Stimulated activated CD8-positive, alpha-beta memory T cell treated with anti-CD3 and anti-CD28 coated beads, Interleukin-2, amount 100 ng/mL, for 1 hour (primary cell): ENCODE data around the gene RNASE8.
A peak's percentile ranks its signal among the peaks of the same experiment; 100 is the strongest.

Source experiments
- DNase-seq, 2 donors: peaks; one replicate each; pipeline ENCODE4 v3.0.0-alpha.2; 2020; ENCODE audit warnings: low read depth in 2 of 2

The RNASE8 gene

DNA sequence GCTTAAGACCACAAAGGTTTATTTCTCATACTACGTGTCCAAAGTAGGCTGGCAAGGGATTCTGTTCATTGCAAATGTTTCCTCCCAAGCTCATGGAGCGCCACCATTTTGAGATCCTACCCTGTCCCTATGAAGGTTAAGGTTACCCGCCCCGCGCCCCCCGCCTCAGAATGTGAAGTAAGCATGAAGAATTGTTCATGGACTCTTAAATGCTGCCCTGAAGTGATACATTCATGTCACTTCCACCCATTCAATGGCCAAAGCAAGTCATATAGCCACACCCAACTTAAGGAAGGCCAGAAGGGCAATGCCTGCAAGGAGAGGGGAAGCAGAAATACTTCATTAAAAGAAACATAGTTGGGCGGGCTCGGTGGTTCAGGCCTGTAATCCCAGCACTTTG is 47.5 kb downstream of the RNASE8 start:
- DNase-seq = no peak

DNA sequence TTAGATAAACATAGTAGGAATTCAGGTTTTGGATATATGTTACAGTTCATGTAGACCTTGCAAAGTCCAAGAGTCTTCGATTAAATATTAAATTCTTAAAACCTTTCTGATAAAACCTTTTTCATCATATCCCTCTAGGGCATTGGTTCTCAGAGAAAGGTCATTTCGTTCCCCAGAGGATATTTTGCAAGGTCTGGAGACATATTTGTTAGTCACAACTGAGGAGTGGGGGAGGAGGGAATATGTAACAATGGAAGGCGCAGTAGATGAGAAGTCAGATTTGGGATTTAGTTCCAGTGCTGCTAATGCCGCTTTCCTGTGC is 48.5 kb downstream of the RNASE8 start:
- DNase-seq = no peak

DNA sequence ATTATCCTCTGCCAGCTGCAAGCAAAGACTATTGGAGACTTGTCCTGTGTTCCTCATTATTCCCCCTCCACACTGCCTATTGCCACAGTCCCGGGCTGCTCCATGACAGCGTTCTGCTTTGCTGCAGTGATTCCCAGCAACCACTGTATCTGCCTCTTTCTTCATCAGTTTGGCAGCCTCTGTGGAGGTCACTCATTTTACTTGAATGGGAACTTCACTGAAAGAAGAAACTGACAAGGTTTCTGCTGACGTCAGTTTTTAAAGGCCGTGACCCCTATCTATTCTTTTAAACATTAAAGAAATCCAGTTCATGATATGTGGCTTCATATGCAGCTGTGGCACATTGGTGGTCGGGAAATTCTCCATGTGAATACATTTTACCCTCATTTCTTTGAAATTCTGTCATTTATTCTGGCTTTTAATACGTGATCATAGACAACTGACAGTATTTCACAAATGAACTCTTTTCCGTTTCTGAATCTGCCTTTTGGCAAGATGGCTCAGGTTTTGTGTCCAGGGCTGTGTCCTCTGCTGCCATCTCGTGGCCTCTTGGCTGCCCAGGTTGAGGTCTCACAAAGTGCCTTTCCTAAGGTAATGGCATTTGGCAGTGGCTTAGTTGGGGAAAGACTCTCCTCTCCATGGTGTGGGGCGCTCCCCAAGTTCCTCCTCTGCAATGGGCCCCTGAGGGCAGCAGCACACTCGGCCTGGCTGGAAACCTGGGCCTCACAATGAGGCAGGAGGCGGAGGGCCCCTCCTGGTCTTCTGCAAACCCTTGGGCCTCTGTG is 49.1 kb downstream of the RNASE8 start:
- DNase-seq = peak; percentile 59 to 60

DNA sequence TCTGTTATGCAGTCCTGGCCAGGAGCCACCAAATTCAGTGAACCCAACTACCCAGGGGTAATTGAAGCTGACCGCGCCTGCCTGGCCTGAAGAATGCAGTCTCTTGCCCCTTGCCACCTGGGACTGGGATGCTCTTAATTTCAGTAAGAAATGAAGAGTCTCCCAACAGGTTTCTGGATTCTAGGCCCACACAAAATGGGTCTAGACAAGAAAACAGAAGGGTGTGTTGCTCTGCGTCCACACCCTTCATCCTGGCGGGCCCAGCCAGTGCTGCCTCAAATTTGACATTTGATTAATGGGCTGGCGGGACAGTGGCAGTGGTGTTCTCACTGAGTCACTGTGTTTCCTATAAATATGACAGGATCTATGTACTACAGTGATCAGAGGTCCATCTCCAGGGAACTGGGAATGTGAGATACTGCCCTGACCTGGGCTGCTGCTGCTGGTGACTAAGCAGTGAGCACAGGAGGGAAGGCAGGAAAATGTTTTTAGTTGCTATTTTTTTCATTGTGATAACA is 49.7 kb downstream of the RNASE8 start:
- DNase-seq = no peak
